GM23248 (cell line): ENCODE results near the gene SOX6. TPM values are rescaled to one million over a fixed set of nuclear protein-coding genes. Genes with fewer than 3 reads are reported as not detected.

Source experiments
- DNase-seq: peaks from one replicate; pipeline ENCODE4 v3.0.0-alpha.2; 2015
- H2AFZ ChIP-seq: fragments of 200-600 bp; sonication (generic); 2 replicates; pipeline ENCODE4 v1.6.1; 2016; ENCODE audit warnings: antibody characterized with exemption
- H3F3A ChIP-seq: fragments of 200-600 bp; sonication (generic); 2 replicates; pipeline ENCODE4 v1.6.1; 2016; ENCODE audit warnings: mild to moderate bottlenecking, antibody characterized with exemption, mixed run types; ENCODE audit not compliant: insufficient read depth
- H3K27ac ChIP-seq: fragments of 200-600 bp; sonication (generic); 2 replicates; pipeline ENCODE4 v1.5.1; 2016; ENCODE audit warnings: mild to moderate bottlenecking
- H3K27me3 ChIP-seq: fragments of 200-600 bp; sonication (generic); replicated peaks from 2 replicates; pipeline ENCODE4 v1.6.1; 2016; ENCODE audit warnings: mild to moderate bottlenecking; ENCODE audit not compliant: insufficient read depth
- H3K36me3 ChIP-seq: fragments of 200-600 bp; sonication (generic); 2 replicates; pipeline ENCODE4 v1.6.1; 2016; ENCODE audit warnings: low read depth, mild to moderate bottlenecking
- H3K4me1 ChIP-seq: fragments of 200-600 bp; sonication (generic); 2 replicates; pipeline ENCODE4 v1.6.1; 2016; ENCODE audit warnings: mild to moderate bottlenecking; ENCODE audit not compliant: insufficient read depth
- H3K4me2 ChIP-seq: fragments of 200-600 bp; sonication (generic); one replicate; pipeline ENCODE4 v1.6.1; 2016; ENCODE audit warnings: mild to moderate bottlenecking; ENCODE audit not compliant: unreplicated experiment
- H3K4me3 ChIP-seq: fragments of 200-600 bp; sonication (generic); 2 replicates; pipeline ENCODE4 v1.5.1; 2016; ENCODE audit warnings: mild to moderate bottlenecking
- H3K79me2 ChIP-seq: fragments of 200-600 bp; sonication (generic); 2 replicates; pipeline ENCODE4 v1.6.1; 2016; ENCODE audit warnings: mild to moderate bottlenecking; ENCODE audit not compliant: insufficient read depth
- H3K9ac ChIP-seq: fragments of 200-600 bp; sonication (generic); 2 replicates; pipeline ENCODE4 v1.6.1; 2016; ENCODE audit warnings: mild to moderate bottlenecking
- H3K9me2 ChIP-seq: fragments of 200-600 bp; sonication (generic); 2 replicates; pipeline ENCODE4 v1.6.1; 2016; ENCODE audit warnings: mixed run types, mild to moderate bottlenecking, moderate library complexity; ENCODE audit not compliant: insufficient read depth
- H3K9me3 ChIP-seq: fragments of 200-600 bp; sonication (generic); one replicate; pipeline ENCODE4 v1.6.1; 2017; ENCODE audit warnings: low read depth
- H4K20me1 ChIP-seq: fragments of 200-600 bp; sonication (generic); 2 replicates; pipeline ENCODE4 v1.6.0; 2016; ENCODE audit not compliant: insufficient read depth
- EZH2 ChIP-seq: fragments of 200-600 bp; sonication (generic); IDR thresholded peaks from 2 replicates; pipeline ENCODE4 v1.6.1; 2018; ENCODE audit warnings: antibody characterized with exemption, mild to moderate bottlenecking; ENCODE audit not compliant: insufficient read depth, poor library complexity, severe bottlenecking
- EZH2phosphoT487 ChIP-seq: fragments of 200-600 bp; sonication (generic); IDR thresholded peaks from 2 replicates; pipeline ENCODE4 v1.6.1; 2018; ENCODE audit warnings: antibody characterized with exemption, moderate library complexity, mild to moderate bottlenecking, low read depth; ENCODE audit not compliant: insufficient read depth
- WGBS, 2 experiments: methylation state at CpG; one replicate each; pipeline ENCODE4 v1.1.6; 2015 to 2017; ENCODE audit warnings: low lambda C conversion rate in 2 of 2, low coverage in 1 of 2; ENCODE audit errors: missing lambda C conversion rate in 2 of 2; 5-methylcytosine and 5-hydroxymethylcytosine counted together
- in situ Hi-C: fragments of 300-500 bp; cut with MboI; formaldehyde crosslinking; loops from 2 replicates; pipeline ENCODE4 v1.15.0; 2020
- polyA plus RNA-seq: library from polyadenylated mRNA; unstranded; fragments of >200 nt; fragmentation: Nextera tagmentation; extraction: Ambion mirVana; gene quantifications from 2 replicates; pipeline ENCODE4 v1.2.1, GENCODE V29; 2016
- total RNA-seq: library from RNA; depleted of rRNA; stranded (reverse); fragments of >200 nt; shearing (Covaris generic); gene quantifications from 2 replicates; pipeline ENCODE4 v1.2.3, GENCODE V29; 2014

SOX6 gene
- total and polyA plus RNA-seq, 2 experiments from 2014 or later, result under 0.01 to 0.49 TPM

- in situ Hi-C loops, result no loop called here
- Histone ChIP-seq H3K27ac (no peak overlapping the region), H3K36me3 (no peaks in the 10 kb centered on the region), H3K4me1 (no peaks in the 10 kb centered on the region), H3K4me3 (no peak overlapping the region), H3F3A (no peaks in the 10 kb centered on the region), H3K9me2 (no peaks in the 10 kb centered on the region), H3K4me2 (no peak overlapping the region), H3K79me2 (no peaks in the 10 kb centered on the region), H2AFZ (no peak overlapping the region), H3K27me3 (no peaks in the 10 kb centered on the region), H4K20me1 (no peaks in the 10 kb centered on the region), H3K9ac (no peak overlapping the region), H3K9me3 (no peaks in the 10 kb centered on the region)
- 36 to 48% methylated on average over 2 to 3 of the region's 3 CpGs for WGBS, 2 experiments
- DNase-seq, result no peak
- TF ChIP-seq EZH2, result no peak
- no peak for TF ChIP-seq EZH2phosphoT487
These were observed 262.3 kb downstream of the SOX6 start for GRCh38 chr11:16093889-16094653.

- in situ Hi-C loops, result no loop called here
- Histone ChIP-seq H3K4me1 (no peaks in the 10 kb centered on the region), H3K4me3 (no peak overlapping the region), H3K36me3 (no peaks in the 10 kb centered on the region), H3K27me3 (0 out of 2 replicates have a peak, but pooled peaks cover under 1% of the 10 kb centered on the region), H3F3A (no peaks in the 10 kb centered on the region), H3K9me3 (no peaks in the 10 kb centered on the region), H3K9me2 (no peaks in the 10 kb centered on the region), H3K27ac (no peak overlapping the region), H3K79me2 (no peaks in the 10 kb centered on the region), H3K9ac (no peak overlapping the region), H3K4me2 (no peak overlapping the region), H2AFZ (no peak overlapping the region), H4K20me1 (no peaks in the 10 kb centered on the region)
- no peak for TF ChIP-seq EZH2phosphoT487
- no peak for TF ChIP-seq EZH2
- WGBS, 2 experiments, result 18 to 35% methylated on average over 1 of the region's 1 CpG
- no peak for DNase-seq
These were observed 264.5 kb downstream of the SOX6 start for GRCh38 chr11:16091862-16092261.

DNA sequence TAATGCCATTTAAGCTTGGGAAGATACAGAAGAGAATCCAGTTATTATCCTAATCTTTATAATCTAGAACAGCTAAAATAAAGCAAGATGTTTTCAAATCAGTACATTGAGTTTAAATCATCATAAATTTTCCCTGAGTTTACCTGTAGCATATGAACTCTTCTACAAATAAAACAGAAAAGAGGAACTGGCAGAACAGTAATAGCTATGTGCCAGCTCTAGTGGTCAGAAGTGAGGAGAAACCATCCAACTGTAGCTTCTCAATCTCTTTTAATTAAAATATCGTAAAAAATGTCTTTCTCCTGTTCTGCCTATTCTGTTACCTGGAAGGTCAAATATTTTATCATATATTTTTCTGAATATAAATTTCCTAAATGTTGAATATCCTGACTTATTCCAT, 266.9 kb downstream of the SOX6 start:
- no peaks in the 10 kb centered on the region for H3K9me2 ChIP-seq
- no peaks in the 10 kb centered on the region for H3K9me3 ChIP-seq
- H4K20me1 ChIP-seq, result no peaks in the 10 kb centered on the region
- no peaks in the 10 kb centered on the region for H3K4me1 ChIP-seq
- DNase-seq, result no peak
- 26 to 29% methylated on average over 1 of the region's 1 CpG for WGBS, 2 experiments
- no peaks in the 10 kb centered on the region for H3K79me2 ChIP-seq
- no peak overlapping the region for H3K4me3 ChIP-seq
- H3K27me3 ChIP-seq, result peaks cover 5% of the 10 kb centered on the region; the same call in 1 of the 2 replicates
- in situ Hi-C loops, result no loop called here
- TF ChIP-seq EZH2 (no peak), EZH2phosphoT487 (no peak)
- H2AFZ ChIP-seq, result no peak overlapping the region
- no peak overlapping the region for H3K4me2 ChIP-seq
- H3K27ac ChIP-seq, result no peak overlapping the region
- H3K9ac ChIP-seq, result no peak overlapping the region
- no peaks in the 10 kb centered on the region for H3K36me3 ChIP-seq
- no peaks in the 10 kb centered on the region for H3F3A ChIP-seq

DNA sequence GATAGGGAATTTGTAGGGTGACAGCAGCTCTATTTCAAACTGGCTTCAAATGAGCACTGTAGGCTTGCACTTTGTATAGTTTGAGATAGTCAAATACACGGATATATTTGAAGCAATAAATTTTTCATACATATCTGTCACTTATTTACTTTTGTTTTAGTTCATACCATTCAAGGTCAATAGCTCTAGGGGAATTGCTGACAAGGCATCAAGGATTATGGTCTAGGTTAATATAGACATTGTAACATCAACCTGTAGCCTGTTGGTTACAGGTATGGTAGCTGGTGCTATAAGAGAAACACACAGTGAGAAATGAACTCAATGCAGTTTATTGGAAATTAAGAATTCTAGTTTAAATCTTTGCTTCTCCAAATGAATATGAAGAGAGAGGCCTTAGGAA, 267.6 kb downstream of the SOX6 start:
- H4K20me1 ChIP-seq, result no peaks in the 10 kb centered on the region
- 5 to 11% methylated on average over 1 of the region's 1 CpG for WGBS, 2 experiments
- H3K9me3 ChIP-seq, result no peaks in the 10 kb centered on the region
- H3K79me2 ChIP-seq, result no peaks in the 10 kb centered on the region
- H3K27ac ChIP-seq, result no peak overlapping the region
- TF ChIP-seq EZH2phosphoT487 (no peak), EZH2 (no peak)
- DNase-seq, result no peak
- no peaks in the 10 kb centered on the region for H3F3A ChIP-seq
- no peak overlapping the region for H3K4me2 ChIP-seq
- no peak overlapping the region for H2AFZ ChIP-seq
- peaks cover 5% of the 10 kb centered on the region; the same call in 1 of the 2 replicates for H3K27me3 ChIP-seq
- in situ Hi-C loops, result no loop called here
- H3K36me3 ChIP-seq, result no peaks in the 10 kb centered on the region
- H3K9ac ChIP-seq, result no peak overlapping the region
- H3K4me3 ChIP-seq, result no peak overlapping the region
- no peaks in the 10 kb centered on the region for H3K4me1 ChIP-seq
- no peaks in the 10 kb centered on the region for H3K9me2 ChIP-seq
